SK-N-SH (cell line): Measurements from ENCODE around the gene NMNAT2.

ENCODE experiments used
- CHD2 ChIP-seq: fragments of 150-350 bp; IDR thresholded peaks from 2 replicates; pipeline ENCODE4 v1.6.1; 2018; ENCODE audit warnings: low read length; ENCODE audit not compliant: partially characterized antibody
- CTCF ChIP-seq: fragments of 200-600 bp; sonication (generic); IDR thresholded peaks from 2 replicates; pipeline ENCODE4 v1.6.1; 2017; ENCODE audit warnings: antibody characterized with exemption, mild to moderate bottlenecking, moderate library complexity
- EZH2phosphoT487 ChIP-seq: fragments of 200-600 bp; sonication (generic); IDR thresholded peaks from 2 replicates; pipeline ENCODE4 v1.6.1; 2017; ENCODE audit warnings: low read depth, mixed run types, mild to moderate bottlenecking, antibody characterized with exemption, moderate library complexity, borderline replicate concordance
- FOSL2 ChIP-seq: IDR thresholded peaks from 2 replicates; pipeline ENCODE4 v1.4.0; 2012; ENCODE audit warnings: low read depth, mild to moderate bottlenecking, moderate library complexity, borderline replicate concordance
- GATA2 ChIP-seq: sonication (generic); formaldehyde crosslinking; IDR thresholded peaks from 2 replicates; pipeline ENCODE4 v1.5.0; 2020; ENCODE audit warnings: mild to moderate bottlenecking, missing genetic modification reagents
- MEF2A ChIP-seq: IDR thresholded peaks from 2 replicates; pipeline ENCODE4 v1.4.0; 2012; ENCODE audit warnings: low read depth, borderline replicate concordance
- PBX3 ChIP-seq: IDR thresholded peaks from 2 replicates; pipeline ENCODE4; 2012
- POLR2AphosphoS5 ChIP-seq: IDR thresholded peaks from 2 replicates; pipeline ENCODE4 v1.6.1; 2012; ENCODE audit warnings: low read depth, low read length
- RAD21 ChIP-seq: IDR thresholded peaks from 2 replicates; pipeline ENCODE4 v1.6.1; 2012; ENCODE audit warnings: mild to moderate bottlenecking, low read length
- RFX5 ChIP-seq: IDR thresholded peaks from 2 replicates; pipeline ENCODE4 v1.6.1; 2012; ENCODE audit warnings: mild to moderate bottlenecking, improper control_type of control experiment, low read length
- TCF12 ChIP-seq: IDR thresholded peaks from 2 replicates; pipeline ENCODE4 v1.4.0; 2012

GRCh38 chr1:183239793-183240525, 178.2 kb downstream of the NMNAT2 start:
- TF ChIP-seq CHD2 (no peak), CTCF (no peak), POLR2AphosphoS5 (no peak), EZH2phosphoT487 (no peak), TCF12 (no peak), GATA2 (CRISPR knock-in tag) (no peak), FOSL2 (no peak), RAD21 (no peak), MEF2A (no peak), RFX5 (no peak), PBX3 (no peak)
